GM12864 (cell line): Measurements from ENCODE around the gene CDAN1.

Experiments
- DNase-seq: peaks from one replicate; pipeline ENCODE4 v3.0.0-alpha.2; 2011; ENCODE audit warnings: low read depth
- H3K4me3 ChIP-seq: 2 replicates; pipeline ENCODE4 v1.5.1; 2011; ENCODE audit warnings: mild to moderate bottlenecking, low read depth, low read length, control low read depth
- TF ChIP-seq, protein P1 (sequence below): IDR thresholded peaks from 2 replicates; pipeline ENCODE4 v1.5.1; 2011; ENCODE audit warnings: low read depth, mild to moderate bottlenecking, moderate library complexity, low read length, control low read depth, inconsistent platforms; ENCODE audit errors: missing control alignments

Gene CDAN1

DNA sequence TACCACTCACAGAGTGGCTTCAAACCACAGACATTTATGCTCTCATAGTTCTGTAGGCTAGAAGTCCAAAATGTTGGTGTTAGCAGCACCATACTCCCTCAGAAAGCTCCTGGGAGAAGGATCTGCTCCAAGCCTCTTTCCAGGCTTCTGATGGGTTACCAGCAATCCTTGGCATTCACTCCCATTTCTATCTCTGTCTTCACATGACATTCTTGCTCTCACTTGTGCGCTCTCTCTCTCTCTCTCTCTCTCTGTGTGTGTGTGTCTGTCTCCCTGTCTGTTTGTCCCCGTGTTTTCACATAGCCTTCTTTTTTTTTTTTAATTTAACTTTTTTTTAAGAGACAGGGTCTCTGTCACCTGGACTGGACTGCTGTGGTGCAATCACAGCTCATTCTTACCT lies 26.3 kb downstream of the CDAN1 start:
- H3K4me3 ChIP-seq: no peak overlapping the region
- TF ChIP-seq, protein P1, sequence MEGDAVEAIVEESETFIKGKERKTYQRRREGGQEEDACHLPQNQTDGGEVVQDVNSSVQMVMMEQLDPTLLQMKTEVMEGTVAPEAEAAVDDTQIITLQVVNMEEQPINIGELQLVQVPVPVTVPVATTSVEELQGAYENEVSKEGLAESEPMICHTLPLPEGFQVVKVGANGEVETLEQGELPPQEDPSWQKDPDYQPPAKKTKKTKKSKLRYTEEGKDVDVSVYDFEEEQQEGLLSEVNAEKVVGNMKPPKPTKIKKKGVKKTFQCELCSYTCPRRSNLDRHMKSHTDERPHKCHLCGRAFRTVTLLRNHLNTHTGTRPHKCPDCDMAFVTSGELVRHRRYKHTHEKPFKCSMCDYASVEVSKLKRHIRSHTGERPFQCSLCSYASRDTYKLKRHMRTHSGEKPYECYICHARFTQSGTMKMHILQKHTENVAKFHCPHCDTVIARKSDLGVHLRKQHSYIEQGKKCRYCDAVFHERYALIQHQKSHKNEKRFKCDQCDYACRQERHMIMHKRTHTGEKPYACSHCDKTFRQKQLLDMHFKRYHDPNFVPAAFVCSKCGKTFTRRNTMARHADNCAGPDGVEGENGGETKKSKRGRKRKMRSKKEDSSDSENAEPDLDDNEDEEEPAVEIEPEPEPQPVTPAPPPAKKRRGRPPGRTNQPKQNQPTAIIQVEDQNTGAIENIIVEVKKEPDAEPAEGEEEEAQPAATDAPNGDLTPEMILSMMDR: no peak
- DNase-seq: no peak

- no peak for DNase-seq
- TF ChIP-seq, protein P1: no peak
These were observed 28.9 kb downstream of the CDAN1 start for GRCh38 chr15:42707873-42708544.

GRCh38 chr15:42707068-42707467 lies 29.9 kb downstream of the CDAN1 start:
- no peak for DNase-seq
- TF ChIP-seq, protein P1: no peak
- no peak overlapping the region for H3K4me3 ChIP-seq

More at GRCh38 chr15:42707873-42708544, 28.9 kb downstream of the CDAN1 start:
- H3K4me3 ChIP-seq: no peak overlapping the region

DNA sequence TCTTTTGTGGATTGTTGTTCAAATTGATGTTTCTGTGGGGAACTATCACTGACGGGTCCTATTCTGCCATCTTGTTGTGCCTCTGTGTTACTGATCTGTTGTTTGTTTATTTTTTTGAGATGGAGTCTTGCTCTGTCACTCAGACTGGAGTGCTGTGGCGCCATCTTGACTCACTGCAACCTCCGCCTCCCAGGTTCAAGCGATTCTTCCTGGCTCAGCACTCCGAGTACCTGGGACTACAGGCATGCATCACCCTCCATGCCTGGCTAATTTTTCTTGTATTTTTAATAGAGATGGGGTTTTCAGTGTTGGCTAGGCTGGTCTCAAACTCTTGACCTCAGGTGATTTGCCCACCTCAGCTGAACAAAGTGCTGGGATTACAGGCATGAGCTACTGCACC lies 31.6 kb downstream of the CDAN1 start:
- H3K4me3 ChIP-seq: no peak overlapping the region
- TF ChIP-seq, protein P1: no peak
- no peak for DNase-seq

DNA sequence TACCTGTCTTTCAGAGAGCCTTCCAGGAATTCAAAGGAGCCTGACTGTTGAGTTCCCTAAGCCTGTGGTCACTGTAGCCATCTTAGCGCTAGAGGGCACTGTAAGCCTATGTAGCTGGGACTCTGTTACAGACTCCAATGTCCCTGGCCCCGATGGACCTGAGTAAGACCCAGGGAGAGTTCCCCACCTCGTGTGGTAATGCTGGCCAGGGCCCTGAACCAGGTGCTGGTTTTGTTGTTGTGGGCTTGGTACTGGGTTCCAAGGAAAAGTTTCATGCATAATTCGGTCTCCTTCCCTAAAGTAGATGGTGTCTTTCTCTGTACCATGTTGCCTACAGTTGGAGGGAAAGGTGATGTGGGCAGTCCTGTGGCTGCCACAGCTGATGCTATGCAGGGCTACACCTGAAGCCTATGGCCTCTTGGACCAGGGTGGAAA lies 32.4 kb downstream of the CDAN1 start:
- TF ChIP-seq, protein P1: peak; percentile 96
- no peak overlapping the region for H3K4me3 ChIP-seq
- DNase-seq: peak; percentile 49

DNA sequence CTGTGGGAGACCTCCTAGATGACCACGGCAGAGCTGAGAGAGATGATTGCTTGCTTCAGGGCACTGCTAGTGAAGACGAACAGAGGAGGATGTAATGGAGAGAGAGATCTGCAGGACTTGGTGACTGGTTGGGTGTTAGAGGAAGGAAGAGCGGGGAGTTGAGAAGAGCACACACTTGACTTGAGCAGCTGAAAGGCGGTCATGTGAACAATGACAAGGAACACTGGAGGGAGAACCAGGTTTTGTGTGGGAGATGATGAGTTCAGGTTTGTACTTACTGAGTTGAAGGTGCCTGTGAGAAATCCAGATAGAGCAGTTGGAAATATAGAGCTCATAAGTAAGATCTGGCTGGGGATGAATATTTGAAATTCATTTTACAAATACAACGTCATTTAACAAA lies 40.3 kb downstream of the CDAN1 start:
- H3K4me3 ChIP-seq: no peak overlapping the region
- no peak for DNase-seq
- TF ChIP-seq, protein P1: no peak

DNA sequence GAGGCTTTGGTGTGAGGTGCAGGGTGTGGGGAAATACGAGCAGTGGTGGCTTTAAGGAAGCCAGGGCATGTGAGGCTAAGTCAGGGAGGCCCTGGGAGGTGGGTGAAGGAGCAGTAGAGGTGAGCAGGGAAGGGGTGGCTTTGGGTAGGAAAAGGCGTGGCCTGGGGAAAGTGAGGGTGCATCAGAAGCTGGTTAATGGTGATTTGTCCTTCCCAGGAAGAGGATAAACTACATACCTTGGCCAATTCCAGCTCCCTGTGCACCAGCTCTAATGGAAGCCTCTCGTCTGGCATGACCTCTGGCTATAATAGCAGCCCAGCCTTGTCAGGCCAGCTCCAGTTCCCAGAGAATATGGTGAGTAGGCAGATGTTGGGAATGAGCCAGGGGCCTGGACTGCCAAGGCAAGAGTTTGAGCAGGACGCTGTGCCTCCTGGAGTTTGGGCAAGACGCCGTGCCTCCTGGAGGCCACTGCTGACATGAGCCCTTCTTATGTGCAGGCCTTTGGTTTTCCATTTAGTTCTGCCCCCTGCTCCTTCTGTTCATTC lies 41.3 kb downstream of the CDAN1 start:
- no peak for DNase-seq
- H3K4me3 ChIP-seq: no peak overlapping the region
- TF ChIP-seq, protein P1: no peak
